22Rv1 (cell line): ENCODE results near the gene GALNT16.

Source experiments
- CTCF ChIP-seq: fragments of 450-650 bp; IDR thresholded peaks from 2 replicates; pipeline ENCODE4 v1.5.1; 2017; ENCODE audit warnings: mild to moderate bottlenecking
- ZFX ChIP-seq: fragments of 450-650 bp; IDR thresholded peaks from 2 replicates; pipeline ENCODE4 v1.6.1; 2017; ENCODE audit warnings: antibody characterized with exemption, borderline replicate concordance

- TF ChIP-seq CTCF, result no peak
- TF ChIP-seq ZFX, result no peak
Measured at GRCh38 chr14:69350892-69351291, 90.9 kb downstream of the GALNT16 start.
